GM21723 (cell line): ENCODE data around the gene GAREM2.
"Not testable (repeated sequence)": the region's sequence is repeated elsewhere in the genome, so short reads cannot be mapped to it uniquely, and the experiment has no call there.

Source experiments
- ATAC-seq: cut with Tn5 transposase; IDR thresholded peaks from one replicate; pipeline ENCODE4 v1.9.1; 2021; ENCODE audit warnings: mild to moderate bottlenecking, moderate library complexity; ENCODE audit not compliant: unreplicated experiment

GAREM2 gene

GRCh38 chr2:26172871-26173775 lies at the start of gene GAREM2:
Gene GAREM2, plus strand, starts transcription at chr2:26173088. Its CDS starts 133 bp downstream, at chr2:26173221.
- no peak for ATAC-seq

GRCh38 chr2:26123426-26123825 lies 49.5 kb upstream of the GAREM2 start:
- ATAC-seq, result no peak

DNA sequence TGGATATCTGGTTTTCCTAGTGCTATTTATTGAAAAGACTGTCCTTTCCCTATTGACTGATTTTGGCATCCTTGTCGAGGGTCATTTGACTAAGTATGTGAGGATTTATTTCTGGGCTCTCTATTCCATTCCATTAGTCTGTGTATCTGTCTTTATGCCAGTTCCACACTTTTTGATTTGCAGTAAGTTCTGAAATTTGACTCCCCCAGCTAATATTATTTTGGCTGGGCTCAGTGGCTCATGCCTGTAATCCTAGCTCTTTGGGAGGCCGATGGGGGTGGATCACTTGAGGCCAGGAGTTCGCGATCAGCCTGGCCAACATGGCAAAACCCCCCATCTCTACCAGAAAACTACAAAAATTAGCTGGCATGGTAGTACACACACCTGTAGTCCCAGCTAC lies 46.8 kb upstream of the GAREM2 start:
- ATAC-seq, result no peak

DNA sequence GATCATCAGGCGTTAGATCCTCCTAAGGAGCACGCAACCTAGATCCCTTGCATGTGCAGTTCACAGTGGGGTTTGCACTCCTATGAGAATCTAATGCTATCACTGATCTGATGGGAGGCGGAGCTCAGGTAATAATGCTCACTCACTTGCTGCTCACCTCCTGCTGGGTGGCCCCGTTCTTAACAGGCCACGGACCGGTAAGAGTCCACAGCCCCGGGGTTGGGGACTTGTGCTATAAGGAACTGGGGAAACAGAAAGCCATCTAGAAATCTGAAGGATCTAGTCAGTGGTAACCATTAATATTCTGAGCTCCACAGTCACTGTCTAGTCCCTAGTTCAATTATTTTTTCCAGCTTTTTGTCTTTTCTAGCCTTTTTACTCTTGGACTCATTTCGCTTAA lies 44.7 kb upstream of the GAREM2 start:
- ATAC-seq, result no peak

- ATAC-seq, result no peak
Measured at GRCh38 chr2:26130763-26131162, 42.1 kb upstream of the GAREM2 start.

GRCh38 chr2:26136451-26136850 lies 36.4 kb upstream of the GAREM2 start:
- no peak for ATAC-seq

DNA sequence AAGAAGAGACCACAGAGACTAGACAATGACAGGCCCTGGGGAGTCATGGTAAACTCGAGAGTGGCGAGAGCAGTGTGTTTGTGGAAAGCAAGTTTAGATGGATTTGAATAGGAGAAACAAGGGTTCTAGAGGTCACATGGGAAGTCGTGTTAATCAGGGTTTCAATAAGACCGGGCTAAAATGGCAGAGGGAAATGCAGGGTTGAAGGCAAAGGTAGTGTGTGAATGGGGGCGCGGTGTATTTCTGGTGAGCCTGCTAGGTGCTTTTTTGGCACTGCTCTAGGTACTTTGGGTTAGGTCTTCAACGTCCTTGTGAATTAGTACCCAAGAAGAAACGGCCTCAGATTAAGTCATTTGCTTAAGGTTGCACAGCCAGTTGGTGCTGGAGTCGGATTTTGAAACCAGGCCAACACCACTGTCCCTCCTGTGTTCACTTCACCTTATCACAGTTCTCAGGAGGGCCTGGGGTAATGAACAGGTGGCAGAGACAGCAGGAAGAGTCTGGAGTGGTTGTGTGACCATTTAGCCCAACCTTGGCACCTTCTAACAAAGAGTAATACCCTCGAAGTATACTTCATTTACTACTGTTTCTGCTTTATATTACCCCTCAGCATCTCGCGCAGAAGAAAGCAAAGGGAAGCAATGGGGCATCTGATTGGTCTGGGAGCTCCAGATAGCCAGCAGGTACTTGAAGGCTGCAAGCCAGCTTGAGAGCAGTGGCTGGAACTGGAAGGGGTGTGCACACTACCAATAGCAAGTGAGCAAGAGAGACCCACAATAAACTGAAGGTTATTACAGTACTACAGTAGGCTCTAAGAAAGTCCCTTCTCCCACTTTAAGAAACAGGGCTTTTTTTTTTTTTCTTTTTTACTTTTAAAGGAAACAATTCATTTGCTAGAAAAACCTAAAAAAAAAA lies 33.4 kb upstream of the GAREM2 start:
- ATAC-seq, result no peak

- no peak for ATAC-seq
Measured at GRCh38 chr2:26141145-26141769, 31.6 kb upstream of the GAREM2 start.

DNA sequence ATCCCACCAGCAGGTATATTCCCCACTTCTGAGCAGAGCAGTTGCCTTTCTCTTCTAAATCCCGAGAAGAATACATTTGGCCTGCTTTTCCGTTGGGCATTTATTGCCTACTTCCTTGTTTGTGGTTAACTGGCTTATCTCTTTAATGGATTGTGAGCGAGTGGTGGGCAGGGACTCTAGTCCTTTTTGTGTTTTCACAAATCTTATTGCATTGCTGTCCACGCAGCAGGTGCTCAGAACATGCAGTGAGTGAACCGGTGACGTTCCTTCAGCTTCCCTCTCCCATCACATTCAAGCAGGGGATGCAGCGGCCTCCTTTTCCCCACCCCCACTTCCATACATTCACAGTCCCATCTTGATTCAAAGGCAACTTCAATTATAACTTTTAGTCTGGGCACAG lies 28.9 kb upstream of the GAREM2 start:
- ATAC-seq, result no peak

GRCh38 chr2:26144953-26145680 lies 27.8 kb upstream of the GAREM2 start:
- no peak for ATAC-seq

GRCh38 chr2:26148501-26148900 lies 24.4 kb upstream of the GAREM2 start:
- ATAC-seq, result no peak

DNA sequence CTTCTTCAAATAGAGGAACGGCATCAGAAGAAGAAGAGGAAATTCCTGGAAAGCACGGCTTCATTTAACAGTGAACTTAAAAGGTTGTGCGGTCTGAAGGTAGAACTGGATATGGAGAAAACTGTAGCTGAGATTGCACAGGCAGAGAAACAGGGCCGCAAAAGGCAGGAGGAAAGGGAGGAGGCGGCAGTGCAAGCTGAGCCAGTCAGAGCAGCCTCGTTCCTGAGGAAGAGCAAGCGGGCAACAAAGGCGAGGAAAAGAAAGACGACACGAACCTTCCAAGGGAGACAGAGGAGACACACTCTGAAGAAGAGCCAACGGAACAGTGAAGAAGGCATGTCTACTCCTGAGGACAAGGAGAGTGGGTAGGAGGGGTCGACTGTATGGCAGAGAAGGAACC lies 22.6 kb upstream of the GAREM2 start:
- no peak for ATAC-seq

- ATAC-seq, result no peak
Measured at GRCh38 chr2:26157580-26157979, 15.3 kb upstream of the GAREM2 start.

GRCh38 chr2:26161926-26162325 lies 11.0 kb upstream of the GAREM2 start:
- ATAC-seq, result no peak

DNA sequence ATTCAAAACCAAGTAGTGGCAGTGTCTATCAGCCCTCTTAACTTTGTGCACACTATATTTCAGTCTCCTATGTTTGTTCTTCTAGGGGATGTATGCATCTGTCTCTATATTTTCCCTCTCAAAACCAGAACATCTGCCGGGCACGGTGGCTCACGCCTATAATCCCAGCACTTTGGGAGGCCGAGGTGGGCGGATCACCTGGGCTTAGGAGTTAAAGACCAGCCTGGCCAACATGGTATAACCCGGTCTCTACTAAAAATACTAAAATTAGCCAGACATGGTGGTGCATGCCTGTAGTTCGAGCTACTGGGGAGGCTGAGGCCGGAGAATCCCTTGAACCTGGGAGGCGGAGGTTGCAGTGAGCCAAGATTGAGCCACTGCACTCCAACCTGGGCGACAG lies 9.9 kb upstream of the GAREM2 start:
- ATAC-seq, result no peak

DNA sequence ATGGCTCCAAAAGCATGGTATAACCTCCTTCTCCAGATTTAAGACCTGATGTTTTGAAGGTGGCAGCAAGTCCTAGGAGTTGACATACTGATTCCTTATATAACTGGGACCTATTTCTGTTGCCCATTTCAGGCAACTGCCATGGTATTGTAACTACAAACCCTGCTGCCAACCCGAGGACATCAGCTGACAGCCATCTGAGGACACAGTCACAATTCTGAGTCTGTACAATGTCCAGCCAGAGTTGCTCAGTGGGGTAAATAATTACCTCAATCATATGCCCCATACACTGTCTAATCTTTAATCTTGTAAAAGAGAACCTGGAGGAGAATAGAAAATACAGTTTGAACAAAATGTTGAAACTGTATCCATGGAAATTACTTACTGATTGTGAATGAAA lies 8.7 kb upstream of the GAREM2 start:
- ATAC-seq, result no peak

- ATAC-seq, result no peak
Measured at GRCh38 chr2:26164641-26165211, 8.2 kb upstream of the GAREM2 start.

DNA sequence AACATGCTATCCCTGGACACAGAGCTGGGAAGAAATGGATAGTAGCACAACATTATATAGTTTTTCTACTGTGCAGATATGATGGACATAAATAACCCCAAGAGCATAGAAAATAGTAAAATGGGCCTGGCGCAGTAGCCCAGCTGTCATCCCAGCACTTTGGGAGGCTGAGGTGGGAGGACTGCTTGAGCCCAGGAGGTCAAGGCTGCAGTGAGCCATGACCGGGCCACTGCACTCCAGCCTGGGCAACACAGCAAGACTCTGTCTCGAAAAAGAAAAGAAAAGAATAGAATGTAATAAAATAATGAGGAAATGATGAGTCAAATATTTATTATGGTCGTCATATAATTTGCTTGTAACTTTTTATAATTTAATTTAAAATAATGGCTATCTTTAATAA lies 7.5 kb upstream of the GAREM2 start:
- no peak for ATAC-seq

DNA sequence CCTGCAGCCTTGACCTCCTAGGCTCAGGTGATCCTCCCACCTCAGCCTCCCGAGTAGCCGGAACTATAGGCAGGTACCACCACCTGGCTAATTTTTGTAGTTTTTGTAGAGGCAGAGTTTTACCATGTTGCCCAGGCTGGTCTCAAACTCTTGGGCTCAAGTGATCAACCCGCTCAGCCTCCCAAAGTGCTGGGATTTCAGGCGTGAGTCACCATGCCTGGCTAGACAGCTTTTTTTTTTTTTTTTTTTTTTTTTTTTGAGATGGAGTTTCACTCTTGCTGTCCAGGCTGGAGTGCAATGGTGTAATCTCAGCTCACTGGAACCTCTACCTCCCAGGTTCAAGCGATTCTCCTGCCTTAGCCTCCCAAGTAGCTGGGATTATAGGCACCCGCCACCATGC lies 6.3 kb upstream of the GAREM2 start:
- ATAC-seq, result not testable (repeated sequence)

DNA sequence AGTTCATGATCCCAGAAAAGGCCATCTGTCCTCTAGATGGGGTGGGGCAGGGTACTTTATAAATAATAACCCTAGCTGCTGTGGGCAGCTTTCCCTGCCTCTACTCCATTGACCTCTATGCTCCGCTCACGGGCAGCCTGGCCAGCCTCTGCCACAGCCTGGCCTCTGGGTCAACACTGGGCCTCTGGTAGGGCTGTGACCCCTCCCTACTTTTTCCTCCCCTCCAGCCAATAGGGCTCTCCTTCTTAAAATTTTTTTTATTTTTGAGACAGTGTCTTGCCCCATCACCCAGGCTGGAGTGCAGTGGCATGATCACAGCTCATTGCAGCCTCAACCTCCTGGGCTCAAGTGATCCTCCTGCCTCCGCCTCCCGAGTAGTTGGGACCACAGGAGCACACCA lies 4.1 kb upstream of the GAREM2 start:
- no peak for ATAC-seq
